Measurements from ENCODE around the gene FAM193B. TPM values are rescaled to one million over a fixed set of nuclear protein-coding genes. Genes with fewer than 3 reads are reported as not detected.
"Not testable (repeated sequence)": the region's sequence is repeated elsewhere in the genome, so short reads cannot be mapped to it uniquely, and the experiment has no call there.

The FAM193B gene
- total RNA-seq, 1 experiment from 2014 or later: 20.8 TPM

GRCh38 chr5:177490311-177490991 lies 63.9 kb downstream of the FAM193B start:
- DNase-seq (ENCODE audit: extremely low read depth, low read depth): no peak

GRCh38 chr5:177489119-177489716 lies 65.1 kb downstream of the FAM193B start:
- no peak for DNase-seq (ENCODE audit: extremely low read depth, low read depth)

- DNase-seq (ENCODE audit: extremely low read depth, low read depth): no peak
Observed at GRCh38 chr5:177487975-177488374, 66.4 kb downstream of the FAM193B start.

- DNase-seq (ENCODE audit: extremely low read depth, low read depth): no peak
Observed at GRCh38 chr5:177487144-177487543, 67.2 kb downstream of the FAM193B start.

GRCh38 chr5:177486256-177486655 lies 68.1 kb downstream of the FAM193B start:
- DNase-seq (ENCODE audit: extremely low read depth, low read depth): no peak

DNA sequence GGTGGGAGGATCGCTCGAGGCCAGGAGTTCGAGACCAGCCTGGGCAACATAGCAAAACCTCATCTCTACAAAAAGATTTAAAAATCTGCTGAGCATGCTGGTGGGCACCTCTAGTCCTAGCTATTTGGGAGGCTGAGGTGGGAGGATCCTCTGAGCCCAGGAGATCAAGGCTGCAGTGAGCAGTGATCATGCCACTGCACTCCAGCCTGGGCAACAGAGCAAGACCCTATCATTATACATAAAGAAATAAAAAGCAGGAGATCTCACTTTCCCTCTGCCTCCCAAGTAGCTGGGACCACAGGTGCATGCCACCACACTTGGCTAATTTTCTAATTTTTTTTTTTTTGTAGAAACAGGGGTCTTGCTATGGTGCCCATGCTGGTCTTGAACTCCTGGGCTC lies 68.6 kb downstream of the FAM193B start:
- not testable (repeated sequence) for DNase-seq (ENCODE audit: extremely low read depth, low read depth)

GRCh38 chr5:177484902-177485549 lies 69.3 kb downstream of the FAM193B start:
- no peak for DNase-seq (ENCODE audit: extremely low read depth, low read depth)

DNA sequence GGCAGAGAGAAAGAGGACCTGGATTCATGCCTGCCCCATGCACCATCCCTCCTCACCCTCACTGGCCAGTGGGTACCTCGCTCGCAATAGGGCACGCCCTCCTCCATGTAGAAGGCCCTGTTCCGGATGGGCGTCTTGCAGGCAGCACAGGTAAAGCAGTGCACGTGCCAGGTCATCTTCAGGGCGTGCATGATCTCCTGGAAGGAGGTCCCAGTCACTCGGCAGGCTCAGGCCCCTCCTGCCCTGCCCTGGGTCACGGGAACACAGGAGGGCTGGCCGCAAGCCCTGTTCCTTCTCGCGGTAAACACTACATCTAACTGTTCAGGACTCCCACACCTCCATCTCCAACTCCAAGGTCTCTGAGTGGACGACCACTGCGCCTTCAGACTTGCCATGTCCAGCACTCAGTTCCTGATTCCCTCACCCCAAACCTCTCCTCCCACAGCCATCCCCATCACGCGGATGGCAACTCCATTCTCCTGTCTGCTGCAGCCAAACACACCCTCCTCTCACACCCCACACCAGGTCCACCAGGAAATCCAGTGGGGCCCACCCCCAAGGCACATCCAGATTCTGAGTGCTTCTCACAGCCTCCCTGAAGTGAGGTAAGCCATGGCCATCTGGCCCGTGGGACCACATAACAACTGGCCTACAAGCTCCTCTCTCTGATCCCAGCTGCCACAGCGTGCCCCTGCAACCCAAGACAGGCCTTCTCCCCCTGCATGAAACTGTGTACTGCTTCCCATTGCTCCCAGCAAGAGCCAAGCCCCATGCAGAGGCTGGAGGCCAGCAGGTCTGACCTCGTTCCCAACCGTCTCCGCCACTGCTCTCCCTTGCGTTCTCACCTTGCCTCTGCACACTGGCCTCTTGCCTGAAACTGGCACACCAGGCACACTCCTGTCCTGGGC lies 70.1 kb downstream of the FAM193B start:
- no peak for DNase-seq (ENCODE audit: extremely low read depth, low read depth)

DNA sequence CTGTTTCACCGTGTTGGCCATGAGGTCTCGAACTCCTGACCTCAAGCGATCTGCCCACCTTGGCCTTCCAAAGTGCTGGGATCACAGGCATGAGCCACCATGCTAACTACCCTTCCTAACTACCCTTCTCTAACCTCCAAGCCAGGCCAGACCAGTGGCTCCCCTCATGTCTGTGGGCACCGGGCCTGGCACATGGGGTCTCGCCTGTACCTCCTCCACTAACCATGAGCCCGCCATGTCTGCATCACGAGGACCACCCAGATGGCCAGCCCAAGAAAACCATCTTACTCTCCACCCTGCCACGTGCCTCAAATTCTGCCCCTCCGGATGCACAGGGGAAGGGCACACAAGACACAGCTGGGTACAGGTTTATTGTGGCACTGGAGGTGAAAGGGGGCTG lies 71.3 kb downstream of the FAM193B start:
- DNase-seq (ENCODE audit: extremely low read depth, low read depth): no peak

DNA sequence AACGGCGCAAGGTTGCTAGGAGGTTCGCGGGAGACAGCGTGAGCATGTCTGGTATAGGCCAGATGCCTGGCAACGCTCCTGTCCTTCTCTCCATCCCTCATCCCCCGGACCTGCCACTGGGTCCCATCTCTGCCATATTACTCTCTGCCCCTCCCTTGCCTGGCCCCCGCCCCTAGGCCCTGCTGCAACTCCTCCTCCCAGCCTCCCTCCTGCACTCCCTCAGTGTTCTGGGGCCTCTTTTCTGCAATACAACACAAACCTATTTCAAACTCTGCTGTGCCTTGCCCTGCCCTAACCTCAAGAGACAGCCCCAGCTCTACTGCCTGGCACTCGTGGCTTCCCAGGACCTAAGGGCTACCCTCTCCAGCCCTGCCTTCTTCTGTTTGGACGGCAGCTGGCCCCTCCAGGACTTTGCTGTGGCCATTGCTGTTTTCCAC lies 72.0 kb downstream of the FAM193B start:
- no peak for DNase-seq (ENCODE audit: extremely low read depth, low read depth)

- no peak for DNase-seq (ENCODE audit: extremely low read depth, low read depth)
Observed at GRCh38 chr5:177479774-177480173, 74.6 kb downstream of the FAM193B start.

DNA sequence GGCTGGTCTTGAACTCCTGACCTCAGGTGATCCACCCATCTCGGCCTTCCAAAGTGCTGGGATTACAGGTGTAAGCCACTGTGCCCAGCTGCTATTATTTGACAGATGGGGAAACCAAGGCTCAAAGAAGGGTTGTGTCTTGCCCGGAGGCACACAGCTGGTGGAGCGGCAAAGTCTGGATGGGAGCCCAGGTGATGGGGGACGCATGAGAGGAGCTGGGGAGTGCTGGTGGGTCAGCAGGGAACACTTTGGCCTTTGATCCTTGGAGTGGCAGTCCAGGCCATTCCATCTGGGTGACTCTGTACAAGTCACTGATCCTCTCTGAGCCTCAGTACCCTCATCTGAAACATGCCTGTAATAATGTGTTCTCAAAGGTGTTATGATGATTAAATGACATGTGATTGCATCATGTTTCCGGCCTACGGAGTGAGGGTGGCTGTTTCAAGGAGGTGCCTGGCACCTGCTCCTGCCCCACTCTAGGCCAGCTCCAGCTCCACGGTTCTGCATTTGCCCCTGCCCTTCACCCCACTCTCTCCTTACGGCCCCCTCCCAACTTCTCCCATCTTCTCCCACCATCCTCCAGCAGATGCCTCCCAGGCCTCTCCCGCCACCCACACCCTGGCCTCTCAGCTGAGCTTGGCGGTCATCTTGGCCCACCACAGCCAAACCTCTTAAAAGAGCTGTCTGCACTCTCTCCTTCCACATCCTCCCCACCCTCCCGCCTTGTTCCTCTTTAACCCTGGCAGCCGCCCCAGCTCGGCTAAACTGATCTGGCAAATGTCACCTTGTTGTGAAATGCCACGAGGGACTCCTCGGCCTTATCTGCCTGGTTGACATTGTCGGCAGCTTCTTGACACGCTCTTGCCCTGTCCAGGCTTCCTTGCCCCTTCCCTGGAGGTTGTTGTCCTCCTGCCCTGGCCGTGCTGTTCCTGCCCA lies 75.4 kb downstream of the FAM193B start:
- DNase-seq (ENCODE audit: extremely low read depth, low read depth): peak; percentile 65

GRCh38 chr5:177477701-177478477 lies 76.5 kb downstream of the FAM193B start:
- DNase-seq (ENCODE audit: extremely low read depth, low read depth): no peak

GRCh38 chr5:177476531-177477233 lies 77.7 kb downstream of the FAM193B start:
- DNase-seq (ENCODE audit: extremely low read depth, low read depth): no peak

- DNase-seq (ENCODE audit: extremely low read depth, low read depth): no peak
Observed at GRCh38 chr5:177475563-177476427, 78.6 kb downstream of the FAM193B start.

GRCh38 chr5:177474846-177475562 lies 79.4 kb downstream of the FAM193B start:
- no peak for DNase-seq (ENCODE audit: extremely low read depth, low read depth)

DNA sequence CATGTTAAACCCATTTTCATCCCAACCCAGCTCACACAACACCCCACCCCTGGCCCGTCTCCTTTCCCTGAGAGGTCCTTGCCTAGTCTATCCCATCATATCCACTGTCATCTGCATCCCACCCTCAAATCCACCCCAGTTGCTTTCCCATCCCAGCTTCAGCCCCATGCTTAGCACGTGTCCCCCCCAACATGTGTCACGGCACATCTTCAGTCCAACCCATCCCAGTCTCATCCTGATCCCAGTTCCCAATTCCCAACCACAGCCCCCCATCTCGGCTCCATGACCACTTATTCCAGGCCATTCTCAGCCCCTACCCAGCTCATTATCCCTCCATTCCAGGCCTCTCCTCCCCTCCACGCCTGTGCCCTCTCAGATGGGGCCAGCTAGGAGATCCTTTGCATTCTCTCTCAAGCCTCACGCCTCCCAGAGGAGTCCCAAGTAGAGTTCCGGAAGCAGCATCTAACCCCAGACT lies 80.3 kb downstream of the FAM193B start:
- no peak for DNase-seq (ENCODE audit: extremely low read depth, low read depth)
